GM12878 (cell line): ENCODE results near the gene PIR.

ENCODE experiments used
- NRF1 ChIP-seq: conservative IDR thresholded peaks from 2 replicates; pipeline ENCODE4 v1.6.1; 2011; ENCODE audit warnings: mild to moderate bottlenecking, low read depth, low read length, improper control_type of control experiment
- POLR2AphosphoS5 ChIP-seq: IDR thresholded peaks from 2 replicates; pipeline ENCODE4 v1.6.1; 2011; ENCODE audit warnings: mild to moderate bottlenecking, low read length, inconsistent platforms
- TF ChIP-seq, protein P1 (sequence below), 3 experiments: IDR thresholded peaks in 2 of 3; conservative IDR thresholded peaks in 1 of 3; 2 replicates each; pipeline ENCODE4 v1.5.1; 2011; ENCODE audit warnings: low read depth in 3 of 3, low read length in 3 of 3, mild to moderate bottlenecking in 3 of 3, control low read depth in 2 of 3, moderate library complexity in 2 of 3, inconsistent platforms in 1 of 3, mixed read lengths in 1 of 3; ENCODE audit not compliant: control insufficient read depth in 2 of 3, insufficient read depth in 1 of 3; ENCODE audit errors: extremely low read depth in 1 of 3

DNA sequence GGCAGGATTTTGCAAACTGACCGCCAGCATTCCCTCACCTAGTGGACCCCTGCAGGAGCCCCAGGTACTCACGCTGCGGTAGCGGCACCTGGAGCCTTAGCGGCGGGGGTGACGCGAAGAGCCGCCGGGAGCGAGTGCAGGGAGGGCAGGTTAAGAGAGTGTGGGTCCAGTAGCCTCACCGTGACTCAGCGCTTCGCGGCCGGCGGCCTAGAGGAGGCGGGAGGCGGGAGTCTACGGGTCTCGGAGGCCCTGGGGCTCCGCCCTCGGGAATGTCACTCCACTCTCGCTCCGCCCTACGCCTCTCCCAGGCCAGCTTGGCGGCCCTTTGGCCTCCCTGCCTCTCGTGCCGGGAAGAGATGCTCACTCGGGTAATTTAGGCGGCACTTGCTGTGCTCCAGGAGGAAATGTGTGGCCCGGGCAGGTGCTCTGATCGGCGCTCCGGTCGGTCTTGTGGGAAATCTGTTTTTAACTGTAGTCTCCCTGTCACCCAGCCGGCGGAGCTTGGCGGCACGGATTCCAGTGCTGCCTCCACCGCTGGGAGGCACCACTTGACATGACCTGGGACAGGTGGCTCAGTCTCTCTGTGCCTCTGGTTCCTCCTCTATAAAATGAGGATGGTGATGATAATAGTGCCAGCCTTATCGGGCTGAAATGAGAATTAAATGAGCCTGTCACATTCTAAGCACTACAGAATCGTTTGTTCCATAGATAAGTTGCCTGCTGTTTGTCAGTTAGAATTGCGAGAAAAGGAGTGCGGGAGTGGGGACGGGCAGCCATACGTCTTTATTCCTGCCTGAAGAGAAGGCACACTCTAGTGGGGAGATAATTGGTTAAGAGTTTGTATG, at the start of gene PIR:
- TF ChIP-seq, protein P1, sequence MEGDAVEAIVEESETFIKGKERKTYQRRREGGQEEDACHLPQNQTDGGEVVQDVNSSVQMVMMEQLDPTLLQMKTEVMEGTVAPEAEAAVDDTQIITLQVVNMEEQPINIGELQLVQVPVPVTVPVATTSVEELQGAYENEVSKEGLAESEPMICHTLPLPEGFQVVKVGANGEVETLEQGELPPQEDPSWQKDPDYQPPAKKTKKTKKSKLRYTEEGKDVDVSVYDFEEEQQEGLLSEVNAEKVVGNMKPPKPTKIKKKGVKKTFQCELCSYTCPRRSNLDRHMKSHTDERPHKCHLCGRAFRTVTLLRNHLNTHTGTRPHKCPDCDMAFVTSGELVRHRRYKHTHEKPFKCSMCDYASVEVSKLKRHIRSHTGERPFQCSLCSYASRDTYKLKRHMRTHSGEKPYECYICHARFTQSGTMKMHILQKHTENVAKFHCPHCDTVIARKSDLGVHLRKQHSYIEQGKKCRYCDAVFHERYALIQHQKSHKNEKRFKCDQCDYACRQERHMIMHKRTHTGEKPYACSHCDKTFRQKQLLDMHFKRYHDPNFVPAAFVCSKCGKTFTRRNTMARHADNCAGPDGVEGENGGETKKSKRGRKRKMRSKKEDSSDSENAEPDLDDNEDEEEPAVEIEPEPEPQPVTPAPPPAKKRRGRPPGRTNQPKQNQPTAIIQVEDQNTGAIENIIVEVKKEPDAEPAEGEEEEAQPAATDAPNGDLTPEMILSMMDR (IDR thresholded peaks at IDR 0.05 in 2 of 3, conservative IDR thresholded peaks at IDR 0.05 in 1 of 3; ENCODE audit: control insufficient read depth in 2 of 3, extremely low read depth in 1 of 3, insufficient read depth in 1 of 3, low read depth in 3 of 3, low read length in 3 of 3): peak; percentile 31 to 41 (median 38); a peak in 4 of 6 replicates
- no peak for TF ChIP-seq NRF1
- TF ChIP-seq POLR2AphosphoS5: no peak
